Urinary bladder (tissue), 4 donors: Measurements from ENCODE around the gene MRPL34. TPM values are rescaled to one million over a fixed set of nuclear protein-coding genes. Genes with fewer than 3 reads are reported as not detected.
"Not testable (repeated sequence)": the region's sequence is repeated elsewhere in the genome, so short reads cannot be mapped to it uniquely, and the experiment has no call there.

ENCODE experiments used
- DNase-seq: peaks from one replicate; pipeline ENCODE4 v3.0.0-alpha.2; 2015; ENCODE audit errors: extremely low spot score
- H3K27ac ChIP-seq: one replicate; pipeline ENCODE4 v1.5.1; 2013; ENCODE audit warnings: low read depth, mild to moderate bottlenecking, moderate library complexity
- H3K36me3 ChIP-seq: one replicate; pipeline ENCODE4 v1.6.1; 2013; ENCODE audit warnings: mild to moderate bottlenecking, moderate library complexity; ENCODE audit not compliant: insufficient read depth
- H3K4me1 ChIP-seq: one replicate; pipeline ENCODE4 v1.6.1; 2013; ENCODE audit warnings: mild to moderate bottlenecking, moderate library complexity; ENCODE audit not compliant: insufficient read depth
- H3K4me3 ChIP-seq: one replicate; pipeline ENCODE4 v1.5.1; 2013; ENCODE audit warnings: low read depth, low read length
- WGBS: extraction: QIAGEN DNeasy Blood & Tissue Kit; methylation state at CpG from one replicate; pipeline ENCODE4 v1.1.7; 2013; 5-methylcytosine and 5-hydroxymethylcytosine counted together
- polyA plus RNA-seq: library from polyadenylated mRNA; stranded (reverse); fragments of 200-250 nt; gene quantifications from one replicate; pipeline ENCODE4 v1.2.3, GENCODE V29; 2013
- total RNA-seq: library from RNA; depleted of rRNA; stranded (reverse); fragments of >200 nt; gene quantifications from one replicate; pipeline ENCODE4 v1.2.3, GENCODE V29; 2014
- donor health status: healthy with polysubstance abuse.
- donor health status: healthy.

MRPL34 gene
- total and polyA plus RNA-seq, 2 donors: 6.1 to 146 TPM

DNA sequence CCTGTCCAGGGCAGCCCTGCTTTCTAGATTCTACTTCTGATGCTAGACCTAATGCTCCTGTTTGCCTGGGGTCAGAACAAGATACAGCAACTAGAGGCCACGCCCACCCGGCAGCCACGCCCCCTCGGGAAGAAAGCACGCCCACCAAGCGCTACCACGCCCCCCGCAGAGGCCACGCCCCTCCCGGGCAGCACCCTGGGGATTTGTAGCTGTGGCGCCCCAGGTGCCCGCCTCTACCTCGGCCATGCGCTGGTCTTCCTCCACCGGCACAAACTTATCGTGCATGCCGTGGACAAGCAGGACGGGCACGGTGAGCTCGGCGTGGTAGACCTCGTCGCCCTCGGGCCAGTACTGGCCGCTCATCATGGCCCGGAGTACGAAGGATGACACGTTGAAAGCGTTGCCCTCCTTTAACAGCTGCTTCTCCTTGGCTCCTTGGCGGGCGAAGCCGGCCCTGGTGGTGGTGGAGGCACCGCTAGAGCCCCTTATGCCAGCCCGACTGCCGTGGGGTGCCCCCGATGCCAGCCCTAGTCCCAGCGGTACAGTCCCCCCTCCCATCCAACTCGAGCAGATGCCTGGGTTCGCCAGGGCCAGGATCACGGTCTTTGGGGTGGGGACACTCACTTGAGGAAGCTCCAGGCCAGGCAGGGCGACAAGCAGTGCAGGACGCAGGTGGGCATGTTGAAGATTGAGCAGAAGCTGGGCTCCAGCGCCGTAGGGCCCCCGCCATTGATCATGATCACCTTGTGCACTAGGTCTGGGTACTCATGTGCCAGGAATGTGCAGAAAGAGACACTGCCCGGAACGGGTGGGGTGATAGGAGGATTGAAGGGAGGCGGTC lies 11.4 kb upstream of the MRPL34 start:
- DNase-seq: no peak
- 80% methylated on average over 48 of the region's 48 CpGs for WGBS
- H3K4me3 ChIP-seq: no peak overlapping the region
- no peaks in the 10 kb centered on the region for H3K4me1 ChIP-seq
- H3K27ac ChIP-seq: no peak overlapping the region
- H3K36me3 ChIP-seq: no peaks in the 10 kb centered on the region

GRCh38 chr19:17295551-17295950 lies 10.1 kb upstream of the MRPL34 start:
- H3K4me1 ChIP-seq, H3K4me3 ChIP-seq, H3K27ac ChIP-seq, DNase-seq, H3K36me3 ChIP-seq: not testable (repeated sequence)
- WGBS: 96% methylated on average over 6 of the region's 6 CpGs

DNA sequence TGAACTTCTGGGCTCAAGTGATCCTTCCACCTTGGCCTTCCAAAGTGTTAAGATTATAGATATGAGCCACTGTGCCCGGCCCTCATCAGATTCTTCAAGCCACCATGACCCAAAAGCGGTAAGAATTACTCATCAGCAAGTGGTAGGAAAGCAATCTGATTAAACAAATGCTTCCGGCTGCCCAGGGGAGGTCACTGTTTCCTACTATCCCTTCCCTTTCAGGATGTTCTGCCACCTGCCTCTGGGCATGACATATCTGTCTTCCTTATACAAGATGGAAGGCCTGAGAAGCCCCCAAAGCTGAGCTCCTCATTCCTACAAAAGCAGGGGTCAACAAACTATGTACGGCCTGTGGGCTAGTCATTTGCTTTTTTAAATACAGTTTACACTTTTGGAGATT lies 9.4 kb upstream of the MRPL34 start:
- Histone ChIP-seq H3K4me1 (no peaks in the 10 kb centered on the region), H3K27ac (no peak overlapping the region), H3K36me3 (no peaks in the 10 kb centered on the region), H3K4me3 (no peak overlapping the region)
- DNase-seq: no peak
- 73% methylated on average over 4 of the region's 4 CpGs for WGBS

- Histone ChIP-seq H3K4me3 (no peak overlapping the region), H3K4me1 (no peaks in the 10 kb centered on the region), H3K36me3 (no peaks in the 10 kb centered on the region), H3K27ac (no peak overlapping the region)
- no peak for DNase-seq
- 92% methylated on average over 6 of the region's 6 CpGs for WGBS
Observed at GRCh38 chr19:17296976-17297375, 8.7 kb upstream of the MRPL34 start.

DNA sequence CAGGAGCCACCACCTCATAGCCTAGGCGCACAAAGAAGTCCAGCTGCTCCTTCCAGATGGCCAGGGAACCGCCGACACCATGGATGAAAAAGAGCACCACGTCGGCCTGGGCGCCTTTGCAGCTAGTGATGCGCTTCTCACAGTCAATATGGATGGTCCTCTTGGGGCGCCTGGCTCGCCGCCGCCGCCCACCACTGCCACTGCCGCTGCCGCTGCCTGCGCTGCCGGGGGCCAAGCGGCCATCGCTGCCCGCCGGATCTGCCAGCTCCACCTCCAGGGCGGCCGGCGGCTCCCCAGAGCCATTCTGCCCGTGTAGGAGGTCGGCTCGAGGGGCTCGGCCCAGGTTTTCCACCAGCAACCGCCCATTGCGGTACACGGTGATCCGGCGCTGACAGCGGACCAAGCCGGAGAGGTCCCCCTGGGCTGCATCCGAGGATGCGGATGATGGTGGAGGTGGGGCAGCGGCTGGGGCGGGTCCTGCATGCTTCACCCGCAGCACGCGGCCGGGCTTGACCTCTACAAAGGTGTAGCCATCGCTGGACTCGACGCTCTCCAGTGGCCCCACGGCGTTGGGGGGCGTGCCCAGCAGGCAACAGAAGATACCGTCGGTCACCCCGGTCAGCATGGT lies 4.6 kb upstream of the MRPL34 start:
- 96% methylated on average over 51 of the region's 51 CpGs for WGBS
- Histone ChIP-seq H3K27ac (no peak overlapping the region), H3K4me3 (no peak overlapping the region), H3K4me1 (no peaks in the 10 kb centered on the region), H3K36me3 (no peaks in the 10 kb centered on the region)
- DNase-seq: no peak

DNA sequence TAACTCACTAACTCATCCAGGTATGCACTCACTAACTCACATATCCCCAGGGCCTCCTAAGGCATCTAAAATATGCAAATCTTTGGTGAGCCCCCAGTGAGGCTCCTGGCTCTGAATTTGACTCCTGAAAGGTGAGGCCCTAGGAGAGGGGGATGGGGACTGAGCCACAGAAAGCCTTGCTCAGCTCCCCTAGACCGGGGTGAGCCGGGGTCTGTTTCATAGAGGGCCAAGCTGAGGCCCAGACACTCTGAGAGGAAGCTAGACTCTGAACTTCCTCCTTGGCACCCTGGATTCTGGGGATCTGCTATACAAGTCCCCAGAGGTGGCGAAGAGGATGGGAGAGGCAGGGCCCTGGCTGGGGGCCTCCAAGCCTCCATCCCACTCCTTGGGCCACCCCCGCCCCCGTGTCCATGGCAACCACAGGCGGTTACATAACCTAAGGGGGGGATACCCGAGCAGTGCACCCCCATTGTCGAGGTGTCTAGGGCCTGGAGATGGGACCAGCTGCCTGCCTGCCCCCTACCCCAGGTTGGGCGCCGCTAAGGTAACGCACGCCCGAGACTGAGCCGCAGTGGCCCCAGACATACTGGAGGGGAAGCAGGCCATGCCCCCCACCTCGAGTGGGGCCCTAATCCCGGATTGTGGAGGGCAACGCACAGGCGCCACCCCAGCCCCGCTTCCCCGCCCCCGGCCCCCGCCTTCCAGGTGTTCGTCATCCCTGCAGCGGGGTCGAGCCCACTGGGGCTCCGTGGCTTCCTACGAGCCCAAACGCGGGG lies 3.1 kb upstream of the MRPL34 start:
- H3K27ac ChIP-seq: no peak overlapping the region
- H3K36me3 ChIP-seq: no peaks in the 10 kb centered on the region
- H3K4me1 ChIP-seq: no peaks in the 10 kb centered on the region
- DNase-seq: no peak
- peak overlapping the region; percentile 78 for H3K4me3 ChIP-seq
- 14% methylated on average over 29 of the region's 29 CpGs for WGBS

DNA sequence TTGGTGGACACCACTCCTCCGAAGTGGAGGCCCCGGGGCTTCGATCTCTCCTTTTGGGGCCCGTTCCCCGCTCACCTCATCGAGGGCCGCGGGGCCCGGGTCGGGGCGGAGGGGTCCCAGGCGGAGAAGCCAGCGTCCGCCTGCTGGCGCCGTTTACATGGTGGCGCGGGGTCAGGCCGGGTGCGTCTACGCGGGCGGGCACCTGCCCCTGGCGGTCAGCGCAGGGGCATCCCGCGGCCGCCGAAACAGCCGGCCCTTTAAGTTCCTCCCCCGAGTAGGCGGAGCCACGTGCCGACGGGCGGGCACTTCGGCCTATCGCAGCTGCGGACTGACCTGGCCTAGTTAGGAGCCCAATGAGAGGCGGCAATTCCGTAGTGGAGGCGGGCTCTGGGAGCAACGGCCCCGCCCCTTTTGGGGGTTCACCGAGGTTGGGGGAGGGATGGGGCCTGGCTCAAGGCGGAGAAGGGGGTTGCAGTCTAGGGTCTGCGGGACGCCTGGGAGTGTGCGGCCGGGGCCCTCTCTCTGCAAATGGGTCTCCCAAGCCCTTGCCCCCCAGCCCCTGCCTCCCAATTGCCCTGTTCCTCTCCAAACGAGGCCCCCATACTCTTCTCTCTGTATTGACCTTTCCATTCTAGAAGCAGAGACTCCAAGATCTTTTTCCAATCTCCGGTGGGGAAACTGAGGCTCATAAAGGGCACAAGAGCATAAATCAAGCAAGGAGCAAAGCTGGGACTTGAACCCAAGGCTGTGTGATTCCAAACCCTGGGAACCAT lies 2.3 kb upstream of the MRPL34 start, which contains the start of gene ABHD8:
TSS of gene ABHD8 (minus strand) at position 259 of the 773 bp plus-strand sequence. CDS start 1,809 bp downstream, outside the sequence.
- WGBS: 1% methylated on average over 52 of the region's 52 CpGs
- peak; percentile 89 for DNase-seq
- Histone ChIP-seq H3K4me1 (no peaks in the 10 kb centered on the region), H3K36me3 (no peaks in the 10 kb centered on the region), H3K27ac (no peak within 1 kb of the TSS), H3K4me3 (peak within 1 kb of the TSS; percentile 78)

DNA sequence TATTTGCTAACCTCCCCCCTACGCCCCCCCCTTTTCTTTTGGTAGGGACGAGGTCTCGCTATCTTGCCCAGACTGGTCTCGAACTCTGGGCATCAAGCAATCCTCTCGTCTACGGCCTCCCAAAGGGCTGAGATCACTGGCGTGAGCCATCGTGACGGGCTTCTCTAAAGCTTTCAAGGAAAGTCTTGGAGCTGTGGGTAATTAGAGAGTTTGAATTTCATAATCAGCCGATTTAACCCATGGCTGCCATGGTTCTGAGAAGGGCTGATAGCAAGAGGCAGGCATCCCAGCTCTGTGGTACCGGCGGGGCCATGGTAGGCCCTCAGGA lies 1.8 kb upstream of the MRPL34 start:
- DNase-seq: no peak
- no peak overlapping the region for H3K4me3 ChIP-seq
- H3K36me3 ChIP-seq: no peaks in the 10 kb centered on the region
- H3K4me1 ChIP-seq: no peaks in the 10 kb centered on the region
- H3K27ac ChIP-seq: no peak overlapping the region
- WGBS: 67% methylated on average over 12 of the region's 12 CpGs

DNA sequence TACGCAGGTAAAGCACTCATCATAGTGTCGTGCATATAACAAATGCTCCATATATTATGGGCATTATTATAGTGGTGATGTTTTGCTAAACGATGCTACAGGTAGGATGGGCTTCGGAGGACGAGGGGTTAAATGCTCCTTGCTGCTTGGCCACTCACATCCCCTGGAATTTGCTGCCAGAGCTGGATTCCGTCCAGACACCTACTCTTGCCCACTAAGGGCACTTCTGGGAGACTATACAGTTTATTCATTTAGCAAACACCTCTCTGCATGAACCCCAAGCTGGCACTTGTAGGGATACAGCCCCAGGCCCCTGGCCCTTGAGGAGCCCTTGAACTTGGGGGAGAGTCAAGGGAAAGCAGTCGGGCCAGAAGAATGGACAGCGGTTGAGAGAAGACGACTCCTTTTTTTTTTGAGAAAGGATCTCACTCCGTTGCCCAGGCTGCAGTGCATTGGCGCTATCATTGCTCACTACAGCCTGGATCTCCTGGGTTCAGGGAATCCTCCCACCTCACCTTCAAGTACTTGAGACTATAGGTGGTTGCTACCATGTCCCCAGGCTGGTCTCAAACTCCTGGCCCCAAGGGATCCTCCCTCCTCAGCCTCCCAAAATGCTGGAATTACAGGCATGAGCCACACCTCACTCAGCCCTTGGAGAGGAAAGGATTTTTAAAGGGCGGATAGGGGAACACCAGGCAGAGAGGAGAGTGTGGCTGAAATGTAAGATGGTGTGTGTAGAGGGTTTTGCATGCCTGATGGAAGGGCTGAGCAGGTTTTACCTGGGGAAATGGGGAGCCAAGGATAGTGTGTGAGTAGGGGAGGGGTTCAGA lies 1.1 kb upstream of the MRPL34 start:
- no peaks in the 10 kb centered on the region for H3K36me3 ChIP-seq
- H3K27ac ChIP-seq: no peak overlapping the region
- H3K4me1 ChIP-seq: no peaks in the 10 kb centered on the region
- no peak for DNase-seq
- H3K4me3 ChIP-seq: no peak overlapping the region
- WGBS: 52% methylated on average over 12 of the region's 12 CpGs

GRCh38 chr19:17305216-17305516 lies 506 bp upstream of the MRPL34 start:
- no peaks in the 10 kb centered on the region for H3K36me3 ChIP-seq
- no peak overlapping the region for H3K4me3 ChIP-seq
- no peaks in the 10 kb centered on the region for H3K4me1 ChIP-seq
- 1% methylated on average over 7 of the region's 7 CpGs for WGBS
- H3K27ac ChIP-seq: no peak overlapping the region
- DNase-seq: no peak

DNA sequence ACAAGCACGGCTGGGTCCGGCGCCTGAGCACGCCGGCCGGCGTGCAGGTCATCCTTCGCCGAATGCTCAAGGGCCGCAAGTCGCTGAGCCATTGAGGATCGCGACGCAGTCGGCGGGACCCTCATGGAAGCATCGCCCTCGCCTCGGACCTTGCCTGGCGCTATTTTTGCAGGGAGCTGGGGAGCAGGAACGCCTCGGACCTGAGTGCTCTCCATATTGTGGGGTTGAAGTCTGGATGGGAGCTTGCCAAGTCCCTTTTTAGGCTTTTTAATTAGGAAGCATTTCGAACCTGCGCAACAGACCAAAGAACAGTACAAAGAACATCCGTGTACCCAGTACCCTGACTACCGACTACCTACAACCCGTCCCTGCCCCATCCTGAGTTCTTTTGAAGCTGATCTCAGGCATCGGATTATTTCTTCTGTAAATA lies 628 bp downstream of the MRPL34 start:
- H3K36me3 ChIP-seq: no peaks in the 10 kb centered on the region
- 7% methylated on average over 28 of the region's 28 CpGs for WGBS
- peak overlapping the region; percentile 89 for H3K27ac ChIP-seq
- no peak for DNase-seq
- H3K4me1 ChIP-seq: no peaks in the 10 kb centered on the region
- H3K4me3 ChIP-seq: peak overlapping the region; percentile 58

DNA sequence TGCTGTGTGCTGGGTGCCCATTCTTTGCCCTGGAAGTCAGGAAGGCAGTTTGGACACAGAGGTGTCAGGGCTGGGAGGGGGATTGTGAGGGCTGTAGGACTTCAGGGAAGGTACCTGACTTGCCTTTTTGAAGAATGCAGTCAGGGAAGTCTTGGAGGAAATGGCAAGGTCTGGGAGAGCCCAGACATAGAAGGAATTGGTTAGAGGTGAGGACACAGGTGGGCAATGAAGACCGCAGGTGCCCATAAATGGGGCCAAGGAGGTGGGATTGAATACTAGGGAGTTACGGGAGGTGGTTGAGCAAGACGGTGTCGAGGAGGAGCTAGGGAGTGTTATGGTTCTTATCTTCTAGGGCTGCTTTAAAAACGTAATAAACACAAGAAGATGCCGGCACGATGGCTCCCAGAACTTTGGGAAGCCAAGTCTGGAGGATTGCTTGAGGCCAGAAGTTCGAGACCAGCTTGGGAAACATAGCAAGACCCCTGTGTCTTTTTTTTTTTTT lies 2.3 kb downstream of the MRPL34 start:
- WGBS: 77% methylated on average over 8 of the region's 8 CpGs
- H3K4me3 ChIP-seq: no peak overlapping the region
- H3K27ac ChIP-seq: no peak overlapping the region
- no peaks in the 10 kb centered on the region for H3K36me3 ChIP-seq
- no peaks in the 10 kb centered on the region for H3K4me1 ChIP-seq
- DNase-seq: no peak
